HUES64 (cell line): ENCODE data around the gene METTL1.

Experiments used
- H3K27ac ChIP-seq: 2 replicates; pipeline ENCODE4 v1.7.0; 2013; ENCODE audit warnings: low read depth, low read length, inconsistent platforms
- H3K27me3 ChIP-seq: 2 replicates; pipeline ENCODE4 v1.6.1; 2013; ENCODE audit warnings: mild to moderate bottlenecking, low read length; ENCODE audit not compliant: insufficient read depth
- H3K36me3 ChIP-seq: 2 replicates; pipeline ENCODE4 v1.6.1; 2013; ENCODE audit warnings: mild to moderate bottlenecking, low read length; ENCODE audit not compliant: insufficient read depth
- H3K4me1 ChIP-seq: 2 replicates; pipeline ENCODE4 v1.6.1; 2013; ENCODE audit warnings: mild to moderate bottlenecking, low read length, moderate library complexity; ENCODE audit not compliant: insufficient read depth
- H3K4me3 ChIP-seq: 2 replicates; pipeline ENCODE4 v1.5.1; 2013; ENCODE audit warnings: mild to moderate bottlenecking, low read length, moderate library complexity
- H3K9ac ChIP-seq: 2 replicates; pipeline ENCODE4 v1.6.1; 2013; ENCODE audit warnings: mild to moderate bottlenecking, low read depth, low read length
- H3K9me3 ChIP-seq: 2 replicates; pipeline ENCODE4 v1.6.1; 2013; ENCODE audit warnings: low read depth, low read length; ENCODE audit not compliant: insufficient read depth
- WGBS: fragments of 150-250, 120-280 bp; methylation state at CpG from one replicate; pipeline ENCODE4 v1.1.7; 2013; ENCODE audit warnings: missing lambda C conversion rate; 5-methylcytosine and 5-hydroxymethylcytosine counted together

METTL1 gene

DNA sequence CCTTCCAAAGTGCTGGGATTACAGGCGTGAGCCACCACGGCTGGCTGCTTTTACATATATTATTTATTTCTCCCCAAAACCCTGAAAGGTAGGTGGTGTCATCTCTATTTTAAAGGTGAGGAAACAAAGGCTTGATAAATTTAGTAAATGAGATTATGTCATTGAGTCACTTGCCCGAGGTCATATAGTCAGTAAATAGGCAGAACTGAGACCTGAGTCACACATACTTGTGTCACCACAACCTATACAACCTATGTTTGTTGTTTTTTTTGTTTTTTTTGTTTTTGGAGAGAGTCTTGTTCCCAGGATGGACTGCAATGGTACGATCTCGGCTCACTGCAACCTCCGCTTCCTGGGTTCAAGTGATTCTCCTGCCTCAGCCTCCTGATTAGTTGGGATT lies 23.4 kb upstream of the METTL1 start:
- H3K4me3 ChIP-seq = no peak overlapping the region
- 97% methylated on average over 4 of the region's 6 CpGs for WGBS

DNA sequence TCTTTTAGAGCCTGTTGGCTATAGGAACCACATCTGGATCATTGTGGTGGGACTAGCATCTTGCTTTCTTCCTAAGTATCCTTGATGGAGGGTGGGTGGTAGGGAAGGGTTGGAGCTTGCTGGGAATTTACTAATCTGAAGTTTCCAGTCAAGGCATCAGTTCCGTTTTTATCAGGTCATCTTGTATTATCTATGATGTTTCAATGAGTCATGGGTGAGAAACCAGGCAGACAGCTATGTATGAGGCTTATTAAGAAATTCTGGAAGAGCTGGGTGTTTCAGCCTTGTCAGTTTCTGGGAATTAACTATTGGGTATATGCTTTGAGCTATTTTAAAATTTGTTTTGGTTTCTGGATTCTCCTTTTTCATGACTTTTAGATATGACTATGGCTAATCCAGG lies 22.0 kb upstream of the METTL1 start:
- H3K27me3 ChIP-seq = no peaks in the 10 kb centered on the region
- H3K4me1 ChIP-seq = no peaks in the 10 kb centered on the region
- 88% methylated on average over 1 of the region's 1 CpG for WGBS
- H3K36me3 ChIP-seq = peaks cover 75% of the 10 kb centered on the region
- no peak overlapping the region for H3K27ac ChIP-seq
- no peaks in the 10 kb centered on the region for H3K9me3 ChIP-seq
- H3K9ac ChIP-seq = no peak overlapping the region
- no peak overlapping the region for H3K4me3 ChIP-seq

More for the DNA sequence above, 23.4 kb upstream of the METTL1 start:
- no peaks in the 10 kb centered on the region for H3K4me1 ChIP-seq
- H3K27me3 ChIP-seq = no peaks in the 10 kb centered on the region
- H3K9me3 ChIP-seq = no peaks in the 10 kb centered on the region
- no peak overlapping the region for H3K27ac ChIP-seq
- no peak overlapping the region for H3K9ac ChIP-seq
- peaks cover 63% of the 10 kb centered on the region for H3K36me3 ChIP-seq

DNA sequence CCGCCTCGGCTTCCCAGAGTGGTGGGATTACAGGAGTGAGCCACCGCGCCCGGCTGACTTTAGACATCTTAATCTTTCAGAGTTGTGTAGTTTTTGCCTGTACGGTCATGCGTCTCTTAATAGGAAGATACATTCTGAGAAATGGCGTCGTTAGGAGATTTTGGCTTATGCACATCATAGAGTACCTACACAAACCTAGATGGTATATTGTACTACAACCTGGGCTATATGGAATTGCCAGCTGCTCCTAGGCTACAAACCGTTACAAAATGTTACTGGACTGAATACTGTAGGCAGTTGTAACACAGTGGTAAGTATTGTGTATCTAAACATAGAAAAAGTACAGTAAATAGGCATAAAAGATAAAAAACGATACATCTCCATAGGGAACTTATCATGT lies 12.0 kb upstream of the METTL1 start:
- H3K27me3 ChIP-seq = no peaks in the 10 kb centered on the region
- no peaks in the 10 kb centered on the region for H3K9me3 ChIP-seq
- H3K27ac ChIP-seq = no peak overlapping the region
- 0 out of 2 replicates have a peak overlapping the region, but pooled peaks have one; percentile 21 for H3K4me3 ChIP-seq
- H3K9ac ChIP-seq = no peak overlapping the region
- WGBS = 97% methylated on average over 11 of the region's 11 CpGs
- H3K36me3 ChIP-seq = peaks cover 45% of the 10 kb centered on the region
- H3K4me1 ChIP-seq = no peaks in the 10 kb centered on the region

DNA sequence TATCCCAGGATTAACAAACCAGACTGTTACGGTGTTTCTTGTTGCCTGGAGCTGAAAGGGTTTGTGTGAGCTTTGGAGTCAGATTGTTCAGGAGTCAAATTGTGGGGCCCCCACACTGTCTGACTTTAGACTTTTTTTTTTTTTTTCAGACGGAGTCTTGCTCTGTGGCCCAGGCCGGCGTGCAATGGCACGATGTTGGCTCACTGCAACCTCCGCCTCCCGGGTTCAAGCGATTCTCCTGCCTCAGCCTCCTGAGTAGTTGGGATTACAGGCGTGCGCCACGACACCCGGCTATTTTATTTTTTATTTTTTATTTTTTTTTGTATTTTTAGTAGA lies 11.5 kb upstream of the METTL1 start:
- 92% methylated on average over 8 of the region's 12 CpGs for WGBS
- peak overlapping the region; percentile 99 for H3K4me3 ChIP-seq

DNA sequence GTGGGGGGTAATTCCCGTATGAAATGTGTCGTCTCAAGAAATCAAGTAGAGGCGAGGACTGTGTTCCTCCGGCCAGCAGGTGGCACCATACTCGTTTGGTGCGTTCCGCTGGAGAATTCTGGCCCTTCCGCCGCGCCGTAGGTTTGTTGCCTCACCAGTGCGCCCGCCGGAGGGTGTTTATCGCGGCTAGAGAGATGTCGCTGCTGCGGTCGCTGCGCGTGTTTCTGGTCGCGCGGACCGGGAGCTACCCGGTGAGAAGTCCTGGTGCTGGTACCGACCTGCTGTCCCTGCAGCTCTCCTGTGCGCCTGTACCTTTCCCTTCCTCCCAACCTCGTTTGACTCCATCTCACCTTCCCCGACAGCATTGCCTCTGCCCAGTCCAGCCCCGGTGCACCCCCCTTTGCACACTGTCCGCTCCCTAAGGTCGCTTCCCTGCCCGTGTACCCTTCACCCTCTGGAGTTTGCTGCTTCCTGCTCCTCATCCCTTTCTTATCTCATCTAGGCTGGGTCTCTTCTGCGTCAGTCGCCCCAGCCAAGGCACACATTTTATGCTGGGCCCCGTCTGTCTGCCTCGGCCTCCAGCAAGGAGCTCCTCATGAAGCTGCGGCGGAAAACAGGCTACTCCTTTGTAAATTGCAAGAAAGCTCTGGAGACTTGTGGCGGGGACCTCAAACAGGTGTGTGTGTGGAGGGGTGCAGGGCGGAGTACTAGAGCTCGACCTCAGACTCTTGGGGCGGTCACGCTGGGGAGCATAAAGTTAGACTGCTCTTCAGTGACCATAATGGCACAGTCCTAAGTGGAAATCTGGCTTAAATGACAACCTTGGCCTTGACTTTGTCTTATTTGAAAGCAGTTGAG lies 10.9 kb upstream of the METTL1 start, which contains the start of gene TSFM:
TSFM (plus strand) TSS at position 180 of the 858 bp plus-strand sequence; CDS start at position 195, 15 bp downstream.
- Histone ChIP-seq H3K4me3 (peak within 1 kb of the TSS; percentile 99), H3K9ac (peak within 1 kb of the TSS; percentile 94), H3K36me3 (peaks cover 37% of the 10 kb centered on the region), H3K27me3 (no peaks in the 10 kb centered on the region), H3K4me1 (no peaks in the 10 kb centered on the region), H3K27ac (peak within 1 kb of the TSS; percentile 32; the same call in 1 of the 2 replicates), H3K9me3 (no peaks in the 10 kb centered on the region)
- 3% methylated on average over 45 of the region's 45 CpGs for WGBS

More for the DNA sequence above, 11.5 kb upstream of the METTL1 start:
- Histone ChIP-seq H3K9ac (peak overlapping the region; percentile 94), H3K9me3 (no peaks in the 10 kb centered on the region), H3K36me3 (peaks cover 41% of the 10 kb centered on the region), H3K27ac (no peak overlapping the region), H3K27me3 (no peaks in the 10 kb centered on the region), H3K4me1 (no peaks in the 10 kb centered on the region)

DNA sequence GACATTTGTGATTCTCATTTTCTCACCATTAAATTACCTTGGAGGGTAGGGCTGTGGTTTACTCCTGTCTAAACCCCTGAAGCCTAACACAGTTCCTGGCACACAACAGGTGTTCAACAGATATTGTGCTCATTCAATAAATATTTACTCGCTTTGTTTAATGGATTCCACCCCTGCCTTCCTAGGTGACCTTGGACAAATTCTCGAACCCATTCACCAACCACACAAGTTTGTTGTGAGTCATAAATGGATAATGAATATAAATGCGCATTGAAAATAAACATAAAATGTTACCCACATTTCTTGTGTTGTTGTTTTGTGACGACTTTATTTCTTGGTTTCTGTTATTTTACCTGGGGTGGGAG lies 10.3 kb upstream of the METTL1 start:
- Histone ChIP-seq H3K9ac (no peak overlapping the region), H3K4me1 (no peaks in the 10 kb centered on the region), H3K4me3 (peak overlapping the region; percentile 99), H3K36me3 (peaks cover 31% of the 10 kb centered on the region), H3K27ac (no peak overlapping the region), H3K9me3 (no peaks in the 10 kb centered on the region), H3K27me3 (no peaks in the 10 kb centered on the region)
- 18% methylated on average over 2 of the region's 4 CpGs for WGBS

DNA sequence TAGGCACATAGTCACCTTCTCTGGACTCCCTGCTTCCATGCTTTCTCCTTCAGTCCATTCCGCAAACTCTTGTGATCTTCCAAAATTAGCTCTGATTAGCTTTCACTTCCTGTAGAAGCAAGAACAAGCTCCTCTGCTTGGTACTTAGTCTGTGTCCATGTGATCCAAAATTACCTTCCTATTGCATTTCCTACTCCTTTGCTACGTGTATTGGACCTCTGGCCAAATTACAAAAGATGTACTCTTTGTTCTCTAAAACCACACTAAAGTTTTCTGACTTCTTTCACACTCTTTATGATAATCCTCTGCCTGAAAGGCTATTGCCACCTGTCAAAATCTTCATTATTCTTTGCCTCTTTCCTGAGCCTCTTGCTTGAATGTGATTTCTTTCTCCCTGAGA lies 9.9 kb upstream of the METTL1 start:
- no peak overlapping the region for H3K9ac ChIP-seq
- H3K27ac ChIP-seq = no peak overlapping the region
- peaks cover 27% of the 10 kb centered on the region for H3K36me3 ChIP-seq
- H3K9me3 ChIP-seq = no peaks in the 10 kb centered on the region
- no peak overlapping the region for H3K4me3 ChIP-seq
- H3K4me1 ChIP-seq = no peaks in the 10 kb centered on the region
- WGBS = 74% methylated on average over 2 of the region's 2 CpGs
- H3K27me3 ChIP-seq = no peaks in the 10 kb centered on the region

DNA sequence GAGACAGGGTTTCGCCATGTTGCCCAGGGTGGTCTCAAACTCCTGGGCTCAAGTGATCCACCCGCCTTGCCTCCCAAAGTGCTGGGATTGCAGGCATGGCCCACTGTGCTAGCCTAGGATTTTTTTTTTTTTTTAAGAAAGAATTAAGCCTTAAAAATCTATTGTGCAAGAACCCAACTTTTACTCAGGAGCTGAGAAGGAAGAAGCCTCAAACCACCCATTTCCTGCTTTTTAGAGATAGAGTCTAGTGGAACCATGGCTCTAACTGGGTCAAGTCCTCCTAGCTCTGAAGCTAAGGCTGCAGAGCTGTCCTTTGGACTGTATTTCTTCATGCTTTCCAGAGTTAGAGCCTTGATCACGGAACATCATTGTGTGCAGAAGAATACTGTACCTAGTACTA lies 9.3 kb upstream of the METTL1 start:
- no peak overlapping the region for H3K4me3 ChIP-seq
- no peaks in the 10 kb centered on the region for H3K9me3 ChIP-seq
- 94% methylated on average over 3 of the region's 3 CpGs for WGBS
- no peak overlapping the region for H3K9ac ChIP-seq
- H3K4me1 ChIP-seq = no peaks in the 10 kb centered on the region
- no peak overlapping the region for H3K27ac ChIP-seq
- no peaks in the 10 kb centered on the region for H3K27me3 ChIP-seq
- H3K36me3 ChIP-seq = peaks cover 21% of the 10 kb centered on the region

DNA sequence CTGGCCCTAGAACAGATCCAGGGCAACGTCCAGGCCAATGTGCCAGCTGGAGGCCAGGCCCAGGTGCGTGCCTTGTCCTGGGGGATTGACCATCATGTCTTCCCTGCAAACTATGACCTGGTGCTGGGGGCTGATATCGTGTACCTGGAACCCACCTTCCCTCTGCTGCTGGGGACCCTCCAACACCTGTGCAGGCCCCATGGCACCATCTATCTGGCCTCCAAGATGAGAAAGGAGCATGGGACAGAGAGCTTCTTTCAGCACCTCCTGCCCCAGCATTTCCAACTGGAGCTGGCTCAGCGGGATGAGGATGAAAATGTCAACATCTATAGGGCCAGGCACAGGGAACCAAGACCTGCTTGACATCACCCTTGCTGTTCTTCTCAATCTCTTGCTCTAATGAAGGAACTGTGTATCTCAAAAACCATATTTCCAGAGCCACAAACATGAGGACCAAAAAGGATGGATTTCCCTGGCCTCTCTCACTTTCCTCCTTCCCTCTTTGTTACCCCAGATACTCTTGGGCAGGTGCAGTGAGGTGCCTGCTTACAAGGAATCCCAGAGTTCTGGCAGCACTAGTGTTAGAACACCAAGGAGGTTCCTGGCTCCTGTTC lies 8.5 kb upstream of the METTL1 start:
- peaks cover 12% of the 10 kb centered on the region for H3K36me3 ChIP-seq
- H3K9me3 ChIP-seq = no peaks in the 10 kb centered on the region
- H3K4me3 ChIP-seq = no peak overlapping the region
- no peaks in the 10 kb centered on the region for H3K4me1 ChIP-seq
- 91% methylated on average over 4 of the region's 4 CpGs for WGBS
- no peak overlapping the region for H3K9ac ChIP-seq
- H3K27me3 ChIP-seq = no peaks in the 10 kb centered on the region
- no peak overlapping the region for H3K27ac ChIP-seq

DNA sequence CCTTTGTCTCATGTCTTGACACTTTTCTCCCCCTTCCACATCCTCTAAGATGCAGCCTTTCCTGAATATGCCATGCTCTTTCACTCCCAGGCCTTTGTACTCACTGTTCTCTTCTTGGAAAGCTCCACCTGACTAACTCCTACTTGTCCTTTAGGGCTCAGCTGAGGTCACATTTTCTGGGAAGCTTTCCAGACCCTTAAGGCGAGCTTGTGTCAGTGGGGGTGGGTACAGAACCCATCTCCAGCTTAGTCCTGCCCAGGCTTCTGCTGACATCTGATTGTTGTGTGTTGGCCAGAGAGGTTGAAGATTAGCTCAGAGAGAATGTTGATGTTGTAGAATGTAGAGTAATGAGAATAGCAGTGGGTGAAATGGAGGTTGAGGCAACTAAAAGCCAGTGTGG lies 7.8 kb upstream of the METTL1 start:
- Histone ChIP-seq H3K4me3 (no peak overlapping the region), H3K9ac (no peak overlapping the region), H3K27ac (no peak overlapping the region), H3K36me3 (peaks cover 9% of the 10 kb centered on the region; the same call in 1 of the 2 replicates), H3K4me1 (no peaks in the 10 kb centered on the region), H3K27me3 (no peaks in the 10 kb centered on the region), H3K9me3 (no peaks in the 10 kb centered on the region)
- 93% methylated on average over 1 of the region's 1 CpG for WGBS

DNA sequence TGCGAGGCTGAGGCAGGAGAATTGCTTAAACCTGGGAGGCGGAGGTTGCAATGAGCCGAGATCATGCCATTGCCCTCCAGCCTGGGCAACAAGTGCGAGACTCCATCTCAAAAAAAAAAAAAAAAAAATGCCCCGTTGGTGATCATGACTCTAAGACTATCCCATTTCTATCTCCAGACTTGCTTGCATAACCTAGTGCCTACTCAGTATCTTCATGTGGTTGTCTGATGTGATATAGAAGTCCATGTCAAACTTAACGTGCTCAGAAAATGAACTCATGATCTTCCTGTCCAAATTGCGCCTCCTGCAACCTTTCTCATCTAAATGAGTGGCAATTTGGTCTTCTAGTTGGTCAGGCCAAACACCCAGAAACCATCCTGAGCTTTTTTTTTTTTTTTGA lies 6.0 kb upstream of the METTL1 start:
- Histone ChIP-seq H3K27ac (no peak overlapping the region), H3K36me3 (no peaks in the 10 kb centered on the region), H3K27me3 (peaks cover 10% of the 10 kb centered on the region), H3K9me3 (no peaks in the 10 kb centered on the region), H3K4me3 (no peak overlapping the region), H3K4me1 (peaks cover 2% of the 10 kb centered on the region; the same call in 1 of the 2 replicates), H3K9ac (no peak overlapping the region)
- WGBS = 99% methylated on average over 6 of the region's 7 CpGs
